ENCODE results near the gene ARTN. TPM values are rescaled to one million over a fixed set of nuclear protein-coding genes. Genes with fewer than 3 reads are reported as not detected.

ARTN gene
- total RNA-seq, 1 donor = not detected

GRCh38 chr1:43902058-43902831, 31.4 kb upstream of the ARTN start:
- no peak for DNase-seq (ENCODE audit: insufficient read length, low spot score, missing footprints)
- Histone ChIP-seq H3K79me2 (ENCODE audit: insufficient read depth, low read length) (no peaks in the 10 kb centered on the region), H3K36me3 (ENCODE audit: insufficient read depth, low read length) (peaks cover 16% of the 10 kb centered on the region), H3K4me3 (ENCODE audit: insufficient read depth, low read length) (no peak overlapping the region), H3K4me1 (ENCODE audit: insufficient read depth, low read length) (no peaks in the 10 kb centered on the region), H3K27me3 (ENCODE audit: insufficient read depth, low read length) (no peaks in the 10 kb centered on the region), H4K20me1 (ENCODE audit: insufficient read depth, low read length) (no peaks in the 10 kb centered on the region), H3K4me2 (ENCODE audit: insufficient read depth, low read length) (no peak overlapping the region), H2AFZ (ENCODE audit: low read length) (no peak overlapping the region), H3K9me3 (ENCODE audit: low read depth, low read length) (no peaks in the 10 kb centered on the region), H3K27ac (ENCODE audit: low read depth, low read length) (no peak overlapping the region)
- TF ChIP-seq CTCF (IDR thresholded peaks at IDR 0.05; ENCODE audit: extremely low read depth, low read depth, low read length) = no peak

- Histone ChIP-seq H3K36me3 (ENCODE audit: insufficient read depth, low read length) (peaks cover 9% of the 10 kb centered on the region), H3K4me3 (ENCODE audit: insufficient read depth, low read length) (no peak overlapping the region), H3K27me3 (ENCODE audit: insufficient read depth, low read length) (no peaks in the 10 kb centered on the region), H3K4me1 (ENCODE audit: insufficient read depth, low read length) (no peaks in the 10 kb centered on the region), H3K9me3 (ENCODE audit: low read depth, low read length) (no peaks in the 10 kb centered on the region), H3K79me2 (ENCODE audit: insufficient read depth, low read length) (no peaks in the 10 kb centered on the region), H3K27ac (ENCODE audit: low read depth, low read length) (no peak overlapping the region), H3K4me2 (ENCODE audit: insufficient read depth, low read length) (no peak overlapping the region), H2AFZ (ENCODE audit: low read length) (no peak overlapping the region), H4K20me1 (ENCODE audit: insufficient read depth, low read length) (no peaks in the 10 kb centered on the region)
- DNase-seq (ENCODE audit: insufficient read length, low spot score, missing footprints) = no peak
- TF ChIP-seq CTCF (IDR thresholded peaks at IDR 0.05; ENCODE audit: extremely low read depth, low read depth, low read length) = no peak
Observed at GRCh38 chr1:43904660-43905551, 28.7 kb upstream of the ARTN start.

- no peak for TF ChIP-seq CTCF (IDR thresholded peaks at IDR 0.05; ENCODE audit: extremely low read depth, low read depth, low read length)
- H3K36me3 ChIP-seq (ENCODE audit: insufficient read depth, low read length) = peaks cover 3% of the 10 kb centered on the region
- H3K27me3 ChIP-seq (ENCODE audit: insufficient read depth, low read length) = no peaks in the 10 kb centered on the region
- H3K4me2 ChIP-seq (ENCODE audit: insufficient read depth, low read length) = no peak overlapping the region
- no peaks in the 10 kb centered on the region for H4K20me1 ChIP-seq (ENCODE audit: insufficient read depth, low read length)
- no peak overlapping the region for H3K4me3 ChIP-seq (ENCODE audit: insufficient read depth, low read length)
- H3K27ac ChIP-seq (ENCODE audit: low read depth, low read length) = no peak overlapping the region
- no peaks in the 10 kb centered on the region for H3K79me2 ChIP-seq (ENCODE audit: insufficient read depth, low read length)
- H3K4me1 ChIP-seq (ENCODE audit: insufficient read depth, low read length) = peaks cover 3% of the 10 kb centered on the region
- H3K9me3 ChIP-seq (ENCODE audit: low read depth, low read length) = no peaks in the 10 kb centered on the region
- no peak for DNase-seq (ENCODE audit: insufficient read length, low spot score, missing footprints)
- H2AFZ ChIP-seq (ENCODE audit: low read length) = no peak overlapping the region
Observed at GRCh38 chr1:43908226-43908625, 25.4 kb upstream of the ARTN start.

- Histone ChIP-seq H3K27me3 (ENCODE audit: insufficient read depth, low read length) (no peaks in the 10 kb centered on the region), H3K4me1 (ENCODE audit: insufficient read depth, low read length) (peaks cover 3% of the 10 kb centered on the region), H4K20me1 (ENCODE audit: insufficient read depth, low read length) (no peaks in the 10 kb centered on the region), H3K4me2 (ENCODE audit: insufficient read depth, low read length) (no peak overlapping the region), H3K4me3 (ENCODE audit: insufficient read depth, low read length) (no peak overlapping the region), H3K9me3 (ENCODE audit: low read depth, low read length) (no peaks in the 10 kb centered on the region), H3K27ac (ENCODE audit: low read depth, low read length) (no peak overlapping the region), H3K36me3 (ENCODE audit: insufficient read depth, low read length) (peaks cover 3% of the 10 kb centered on the region), H3K79me2 (ENCODE audit: insufficient read depth, low read length) (no peaks in the 10 kb centered on the region), H2AFZ (ENCODE audit: low read length) (no peak overlapping the region)
- no peak for TF ChIP-seq CTCF (IDR thresholded peaks at IDR 0.05; ENCODE audit: extremely low read depth, low read depth, low read length)
- no peak for DNase-seq (ENCODE audit: insufficient read length, low spot score, missing footprints)
Observed at GRCh38 chr1:43908858-43909257, 24.7 kb upstream of the ARTN start.
